Right lobe of liver (tissue), 4 donors: ENCODE measurements around the gene PSMB11.

Source experiments
- CTCF ChIP-seq, 4 donors: fragments of 200-600 bp in 3 of 4; fragments of 450-650 bp in 1 of 4; IDR thresholded peaks; one replicate each; pipeline versions ENCODE4 v1.5.1 to v1.8.0; 2016 to 2022; ENCODE audit warnings: antibody characterized with exemption in 4 of 4, mild to moderate bottlenecking in 2 of 4
- POLR2A ChIP-seq: fragments of 450-650 bp; IDR thresholded peaks from one replicate; pipeline ENCODE4 v1.6.1; 2017; ENCODE audit warnings: antibody characterized with exemption, mild to moderate bottlenecking
- donor health status: DM: no; HTN: no; CAD: no.
- donor health status: DM: no; HTN: no; CAD: no.
- donor health status: DM: no; HTN: yes; CAD: no.

- no peak for TF ChIP-seq CTCF (IDR thresholded peaks at IDR 0.05)
- TF ChIP-seq POLR2A: no peak
Observed at GRCh38 chr14:23000860-23001259, 41.2 kb upstream of the PSMB11 start.
